HFF-Myc (cell line): ENCODE results near the gene OR2C1.

ENCODE experiments used
- DNase-seq: peaks from one replicate; pipeline ENCODE4 v3.0.0-alpha.2; 2011; ENCODE audit warnings: low read depth; ENCODE audit errors: extremely low read depth
- H3K4me3 ChIP-seq: replicated peaks from 2 replicates; pipeline ENCODE4 v1.5.1; 2011; ENCODE audit warnings: low read depth, mild to moderate bottlenecking, control low read depth, low read length
- TF ChIP-seq, protein P1 (sequence below): IDR thresholded peaks from 2 replicates; pipeline ENCODE4 v1.5.1; 2012; ENCODE audit warnings: mild to moderate bottlenecking, low read depth, low read length, control low read depth; ENCODE audit errors: missing control alignments

The OR2C1 gene

DNA sequence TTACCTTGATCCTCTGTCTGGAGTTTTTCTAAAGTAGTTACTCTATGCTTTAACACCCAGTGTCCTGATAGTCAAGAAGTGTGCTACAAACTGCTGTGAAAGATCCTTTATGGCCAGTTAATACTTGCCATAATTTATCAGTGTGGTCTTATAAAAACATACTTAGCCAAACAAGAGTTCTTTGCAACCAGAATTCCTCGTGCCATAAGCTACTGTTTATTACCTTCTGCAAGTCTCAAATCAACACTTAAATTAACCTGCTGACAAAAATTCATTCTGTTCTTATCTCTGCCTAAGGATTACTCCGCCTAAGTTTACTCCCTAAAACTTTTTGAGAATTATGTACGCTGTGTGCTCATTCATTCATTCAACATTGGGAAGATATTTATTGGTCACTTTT, 27.6 kb upstream of the OR2C1 start:
- DNase-seq: no peak
- no peak overlapping the region for H3K4me3 ChIP-seq
- TF ChIP-seq, protein P1, sequence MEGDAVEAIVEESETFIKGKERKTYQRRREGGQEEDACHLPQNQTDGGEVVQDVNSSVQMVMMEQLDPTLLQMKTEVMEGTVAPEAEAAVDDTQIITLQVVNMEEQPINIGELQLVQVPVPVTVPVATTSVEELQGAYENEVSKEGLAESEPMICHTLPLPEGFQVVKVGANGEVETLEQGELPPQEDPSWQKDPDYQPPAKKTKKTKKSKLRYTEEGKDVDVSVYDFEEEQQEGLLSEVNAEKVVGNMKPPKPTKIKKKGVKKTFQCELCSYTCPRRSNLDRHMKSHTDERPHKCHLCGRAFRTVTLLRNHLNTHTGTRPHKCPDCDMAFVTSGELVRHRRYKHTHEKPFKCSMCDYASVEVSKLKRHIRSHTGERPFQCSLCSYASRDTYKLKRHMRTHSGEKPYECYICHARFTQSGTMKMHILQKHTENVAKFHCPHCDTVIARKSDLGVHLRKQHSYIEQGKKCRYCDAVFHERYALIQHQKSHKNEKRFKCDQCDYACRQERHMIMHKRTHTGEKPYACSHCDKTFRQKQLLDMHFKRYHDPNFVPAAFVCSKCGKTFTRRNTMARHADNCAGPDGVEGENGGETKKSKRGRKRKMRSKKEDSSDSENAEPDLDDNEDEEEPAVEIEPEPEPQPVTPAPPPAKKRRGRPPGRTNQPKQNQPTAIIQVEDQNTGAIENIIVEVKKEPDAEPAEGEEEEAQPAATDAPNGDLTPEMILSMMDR: no peak

DNA sequence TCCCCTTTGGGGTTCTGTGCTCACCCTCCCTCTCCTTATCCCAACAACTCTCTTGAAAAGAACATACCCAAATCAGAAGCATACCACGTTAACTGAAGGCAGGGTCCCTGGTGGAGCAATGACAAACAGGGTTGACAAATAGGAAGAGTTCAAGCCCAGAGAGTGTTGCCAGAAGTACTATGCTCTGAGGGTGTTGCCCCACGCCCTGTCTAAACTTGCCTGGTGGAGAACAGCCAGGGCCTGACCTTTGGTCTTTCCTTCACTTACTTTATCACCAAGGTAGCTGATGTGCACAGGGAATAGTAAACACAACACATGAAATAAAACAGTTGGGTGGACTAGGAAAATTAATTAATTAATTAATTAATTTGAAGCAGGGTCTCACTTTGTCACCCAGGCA, 27.0 kb upstream of the OR2C1 start:
- DNase-seq: no peak
- TF ChIP-seq, protein P1: no peak

DNA sequence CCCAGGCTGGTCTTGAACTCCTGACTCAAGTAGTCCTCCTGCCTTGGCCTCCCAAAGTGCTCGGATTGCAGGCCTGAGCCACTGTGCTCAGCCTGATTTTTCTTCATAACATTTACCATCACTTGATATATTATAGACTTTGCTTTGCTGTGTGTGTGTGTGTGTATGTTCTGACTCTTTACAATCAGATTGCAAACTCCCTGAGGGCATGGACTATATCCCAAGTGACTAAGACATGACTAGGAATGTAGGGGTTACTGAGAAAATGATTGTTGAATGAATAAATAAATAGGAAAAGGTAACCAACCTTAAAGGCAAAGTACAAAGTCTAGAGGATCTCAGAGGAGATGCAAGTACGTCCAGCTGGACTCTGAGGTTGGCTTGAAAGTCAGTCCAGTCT, 9.6 kb upstream of the OR2C1 start:
- no peak for DNase-seq
- no peak overlapping the region for H3K4me3 ChIP-seq
- TF ChIP-seq, protein P1: no peak

More for the DNA sequence above, 27.0 kb upstream of the OR2C1 start:
- H3K4me3 ChIP-seq: no peak overlapping the region

DNA sequence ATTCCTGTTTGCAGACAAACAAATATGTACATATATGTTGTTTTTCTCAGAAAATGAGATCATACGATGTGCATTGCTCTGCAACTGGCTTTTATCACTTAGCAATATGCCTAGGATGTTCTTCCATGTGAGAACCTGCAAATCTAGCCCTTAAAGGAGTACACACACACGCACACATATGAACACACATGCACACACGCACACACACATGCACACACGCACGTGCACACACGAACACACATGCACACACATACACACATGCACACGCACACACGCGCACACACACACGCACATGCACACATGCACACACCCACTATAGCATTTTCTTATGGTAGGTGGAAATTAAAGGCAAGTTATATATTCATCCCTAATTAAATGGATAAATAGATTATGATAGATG, 8.1 kb upstream of the OR2C1 start:
- TF ChIP-seq, protein P1: no peak
- no peak overlapping the region for H3K4me3 ChIP-seq
- no peak for DNase-seq

DNA sequence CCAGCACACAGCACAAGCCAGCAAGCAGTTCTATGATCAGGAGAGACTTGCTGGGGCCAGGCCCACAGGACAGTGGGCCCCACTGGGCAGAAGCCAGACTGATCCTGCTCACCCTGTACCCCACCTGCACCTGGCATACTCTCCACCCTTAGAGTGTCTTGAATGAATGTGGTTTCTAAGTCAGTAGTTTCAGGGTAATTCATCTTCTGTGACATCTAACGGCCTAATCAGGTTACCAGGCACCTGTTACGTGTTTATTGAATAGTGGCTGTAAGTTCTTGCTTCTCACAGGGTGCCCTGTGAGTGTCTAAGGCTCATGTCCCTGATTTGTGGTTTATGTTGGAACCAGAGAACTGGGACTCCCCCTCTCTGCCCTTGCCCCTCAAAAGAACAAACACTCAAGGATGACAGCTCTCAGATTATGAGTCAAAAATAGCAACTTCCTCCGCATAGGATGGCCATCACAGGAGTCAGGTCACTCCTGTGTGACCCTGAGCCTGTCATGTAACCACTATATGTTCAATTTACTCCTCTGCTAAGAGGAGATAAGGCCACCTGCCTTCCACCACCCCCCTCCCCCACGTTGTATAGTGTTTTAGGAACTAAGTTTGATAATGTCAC, 7.0 kb upstream of the OR2C1 start:
- no peak overlapping the region for H3K4me3 ChIP-seq
- TF ChIP-seq, protein P1: no peak
- DNase-seq: no peak

DNA sequence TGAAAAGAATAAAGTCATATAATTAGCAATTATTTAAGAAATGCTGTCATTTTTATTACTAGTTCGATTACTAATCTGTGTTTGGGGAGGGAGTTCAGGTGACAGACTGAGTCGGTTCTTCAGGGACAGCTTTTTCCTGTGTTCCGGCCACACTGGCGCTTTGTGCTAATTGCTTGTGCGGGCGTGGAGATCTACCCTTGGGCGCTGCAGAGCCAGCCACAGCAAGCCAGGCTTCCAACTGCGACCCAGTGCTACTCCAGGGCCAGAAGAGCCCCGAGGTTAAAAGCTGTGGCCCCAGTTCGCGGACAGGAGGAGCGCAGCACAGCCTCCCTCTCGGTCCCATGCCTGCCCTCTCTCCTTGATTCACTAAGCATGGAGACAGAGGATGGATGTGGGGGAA, 6.5 kb upstream of the OR2C1 start:
- TF ChIP-seq, protein P1: no peak
- no peak for DNase-seq
- no peak overlapping the region for H3K4me3 ChIP-seq

DNA sequence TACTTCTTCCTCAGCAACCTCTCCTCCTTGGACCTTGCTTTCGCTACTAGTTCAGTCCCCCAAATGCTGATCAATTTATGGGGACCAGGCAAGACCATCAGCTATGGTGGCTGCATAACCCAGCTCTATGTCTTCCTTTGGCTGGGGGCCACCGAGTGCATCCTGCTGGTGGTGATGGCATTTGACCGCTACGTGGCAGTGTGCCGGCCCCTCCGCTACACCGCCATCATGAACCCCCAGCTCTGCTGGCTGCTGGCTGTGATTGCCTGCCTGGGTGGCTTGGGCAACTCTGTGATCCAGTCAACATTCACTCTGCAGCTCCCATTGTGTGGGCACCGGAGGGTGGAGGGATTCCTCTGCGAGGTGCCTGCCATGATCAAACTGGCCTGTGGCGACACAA, 429 bp downstream of the OR2C1 start:
- no peak for DNase-seq
- H3K4me3 ChIP-seq: no peak overlapping the region
- TF ChIP-seq, protein P1: no peak
